ENCODE data around the gene DAP3. TPM values are rescaled to one million over a fixed set of nuclear protein-coding genes. Genes with fewer than 3 reads are reported as not detected.
A peak's percentile ranks its signal among the peaks of the same experiment; 100 is the strongest.

Gene DAP3
- total and polyA plus RNA-seq, 2 of the 13 experiments (the other 11 are each of a cell fraction or from before 2014, with no cell fraction given) = 129 to 133 TPM

- DNase-seq (ENCODE audit: low spot score) (no peak), FAIRE-seq (no peak), ATAC-seq (no peak)
- 99% methylated on average over 2 of the region's 2 CpGs for WGBS (ENCODE audit: low lambda C conversion rate)
- Histone ChIP-seq H4K20me1 (ENCODE audit: insufficient read depth, low read length) (no peaks in the 10 kb centered on the region), H3K36me3 (replicated peaks in 1 of 2; ENCODE audit: control insufficient read depth in 1 of 2, insufficient read depth in 2 of 2, low read length in 2 of 2) (peaks cover 14 to 69% of the 10 kb centered on the region in 2 experiments), H3K9ac (ENCODE audit: insufficient read depth, low read depth, low read length) (no peak overlapping the region), H3K4me1 (ENCODE audit: insufficient read depth, low read length) (no peaks in the 10 kb centered on the region), H3K4me3 (replicated peaks in 1 of 3; ENCODE audit: insufficient read depth in 1 of 3, low read depth in 2 of 3, low read length in 3 of 3) (no peak overlapping the region), H3K4me2 (ENCODE audit: low read depth, low read length) (no peak overlapping the region), H2AFZ (ENCODE audit: low read length) (no peak overlapping the region), H3K27me3 (ENCODE audit: control insufficient read depth in 1 of 2, insufficient read depth in 2 of 2, low read length in 2 of 2) (no peaks in the 10 kb centered on the region), H3K27ac (ENCODE audit: extremely low read length, insufficient read depth, low read length) (no peak overlapping the region), H3K79me2 (ENCODE audit: insufficient read depth, low read length) (no peaks in the 10 kb centered on the region), H3K9me3 (ENCODE audit: low read length) (no peaks in the 10 kb centered on the region)
- in situ Hi-C loops (cut with HindIII; ENCODE audit: extremely low pct_ligation_motif_present, low pct_unique_long_range_greater_than_20kb) = no loop called here
- TF ChIP-seq RBM22 (optimal IDR thresholded peaks at IDR 0.05; ENCODE audit: low read length) (no peak), RBAK (CRISPR knock-in tag; IDR thresholded peaks at IDR 0.05) (no peak)
- TF ChIP-seq, protein P1, sequence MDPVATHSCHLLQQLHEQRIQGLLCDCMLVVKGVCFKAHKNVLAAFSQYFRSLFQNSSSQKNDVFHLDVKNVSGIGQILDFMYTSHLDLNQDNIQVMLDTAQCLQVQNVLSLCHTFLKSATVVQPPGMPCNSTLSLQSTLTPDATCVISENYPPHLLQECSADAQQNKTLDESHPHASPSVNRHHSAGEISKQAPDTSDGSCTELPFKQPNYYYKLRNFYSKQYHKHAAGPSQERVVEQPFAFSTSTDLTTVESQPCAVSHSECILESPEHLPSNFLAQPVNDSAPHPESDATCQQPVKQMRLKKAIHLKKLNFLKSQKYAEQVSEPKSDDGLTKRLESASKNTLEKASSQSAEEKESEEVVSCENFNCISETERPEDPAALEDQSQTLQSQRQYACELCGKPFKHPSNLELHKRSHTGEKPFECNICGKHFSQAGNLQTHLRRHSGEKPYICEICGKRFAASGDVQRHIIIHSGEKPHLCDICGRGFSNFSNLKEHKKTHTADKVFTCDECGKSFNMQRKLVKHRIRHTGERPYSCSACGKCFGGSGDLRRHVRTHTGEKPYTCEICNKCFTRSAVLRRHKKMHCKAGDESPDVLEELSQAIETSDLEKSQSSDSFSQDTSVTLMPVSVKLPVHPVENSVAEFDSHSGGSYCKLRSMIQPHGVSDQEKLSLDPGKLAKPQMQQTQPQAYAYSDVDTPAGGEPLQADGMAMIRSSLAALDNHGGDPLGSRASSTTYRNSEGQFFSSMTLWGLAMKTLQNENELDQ (CRISPR knock-in tag; IDR thresholded peaks at IDR 0.05; ENCODE audit: borderline replicate concordance) = no peak
- TF ChIP-seq, protein P2, sequence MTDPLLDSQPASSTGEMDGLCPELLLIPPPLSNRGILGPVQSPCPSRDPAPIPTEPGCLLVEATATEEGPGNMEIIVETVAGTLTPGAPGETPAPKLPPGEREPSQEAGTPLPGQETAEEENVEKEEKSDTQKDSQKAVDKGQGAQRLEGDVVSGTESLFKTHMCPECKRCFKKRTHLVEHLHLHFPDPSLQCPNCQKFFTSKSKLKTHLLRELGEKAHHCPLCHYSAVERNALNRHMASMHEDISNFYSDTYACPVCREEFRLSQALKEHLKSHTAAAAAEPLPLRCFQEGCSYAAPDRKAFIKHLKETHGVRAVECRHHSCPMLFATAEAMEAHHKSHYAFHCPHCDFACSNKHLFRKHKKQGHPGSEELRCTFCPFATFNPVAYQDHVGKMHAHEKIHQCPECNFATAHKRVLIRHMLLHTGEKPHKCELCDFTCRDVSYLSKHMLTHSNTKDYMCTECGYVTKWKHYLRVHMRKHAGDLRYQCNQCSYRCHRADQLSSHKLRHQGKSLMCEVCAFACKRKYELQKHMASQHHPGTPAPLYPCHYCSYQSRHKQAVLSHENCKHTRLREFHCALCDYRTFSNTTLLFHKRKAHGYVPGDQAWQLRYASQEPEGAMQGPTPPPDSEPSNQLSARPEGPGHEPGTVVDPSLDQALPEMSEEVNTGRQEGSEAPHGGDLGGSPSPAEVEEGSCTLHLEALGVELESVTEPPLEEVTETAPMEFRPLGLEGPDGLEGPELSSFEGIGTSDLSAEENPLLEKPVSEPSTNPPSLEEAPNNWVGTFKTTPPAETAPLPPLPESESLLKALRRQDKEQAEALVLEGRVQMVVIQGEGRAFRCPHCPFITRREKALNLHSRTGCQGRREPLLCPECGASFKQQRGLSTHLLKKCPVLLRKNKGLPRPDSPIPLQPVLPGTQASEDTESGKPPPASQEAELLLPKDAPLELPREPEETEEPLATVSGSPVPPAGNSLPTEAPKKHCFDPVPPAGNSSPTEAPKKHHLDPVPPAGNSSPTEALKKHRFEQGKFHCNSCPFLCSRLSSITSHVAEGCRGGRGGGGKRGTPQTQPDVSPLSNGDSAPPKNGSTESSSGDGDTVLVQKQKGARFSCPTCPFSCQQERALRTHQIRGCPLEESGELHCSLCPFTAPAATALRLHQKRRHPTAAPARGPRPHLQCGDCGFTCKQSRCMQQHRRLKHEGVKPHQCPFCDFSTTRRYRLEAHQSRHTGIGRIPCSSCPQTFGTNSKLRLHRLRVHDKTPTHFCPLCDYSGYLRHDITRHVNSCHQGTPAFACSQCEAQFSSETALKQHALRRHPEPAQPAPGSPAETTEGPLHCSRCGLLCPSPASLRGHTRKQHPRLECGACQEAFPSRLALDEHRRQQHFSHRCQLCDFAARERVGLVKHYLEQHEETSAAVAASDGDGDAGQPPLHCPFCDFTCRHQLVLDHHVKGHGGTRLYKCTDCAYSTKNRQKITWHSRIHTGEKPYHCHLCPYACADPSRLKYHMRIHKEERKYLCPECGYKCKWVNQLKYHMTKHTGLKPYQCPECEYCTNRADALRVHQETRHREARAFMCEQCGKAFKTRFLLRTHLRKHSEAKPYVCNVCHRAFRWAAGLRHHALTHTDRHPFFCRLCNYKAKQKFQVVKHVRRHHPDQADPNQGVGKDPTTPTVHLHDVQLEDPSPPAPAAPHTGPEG (CRISPR knock-in tag; IDR thresholded peaks at IDR 0.05) = no peak
- POLR2A ChIA-PET = no interaction called here
- BruUV-seq (replicated peaks) = TSS peak; percentile 40
- intact Hi-C loops (cut with micrococcal nuclease; ENCODE audit: unreplicated experiment) = no loop called here
- CTCF ChIA-PET (ENCODE audit: low intra/inter-chr PET ratio, low total read pairs) = no interaction called here
These were observed 84.3 kb downstream of the DAP3 start for GRCh38 chr1:155773221-155773620.
